Gastroesophageal sphincter (tissue), 4 donors: ENCODE measurements around the gene A3GALT2. TPM values are rescaled to one million over a fixed set of nuclear protein-coding genes. Genes with fewer than 3 reads are reported as not detected.

Experiments used
- ATAC-seq: fragments of 150-250 bp; one replicate; pipeline ENCODE4 v1.9.1; 2016; ENCODE audit warnings: mild to moderate bottlenecking, moderate library complexity
- H3K27ac ChIP-seq, 4 donors: fragments of 200-600 bp; sonication (generic) in 3 of 4; 1 replicate in 3 of 4; 2 replicates in 1 of 4; pipeline ENCODE4 v1.5.1; 2016 to 2019
- H3K27me3 ChIP-seq: fragments of 200-600 bp; sonication (generic); one replicate; pipeline ENCODE4 v1.5.1; 2019
- H3K36me3 ChIP-seq, 2 donors: fragments of 200-600 bp; sonication (generic); one replicate each; pipeline ENCODE4 v1.5.1; 2019; ENCODE audit warnings: control low read depth in 1 of 2
- H3K4me1 ChIP-seq, 3 donors: fragments of 200-600 bp; sonication (generic); 1 replicate in 2 of 3; 2 replicates in 1 of 3; pipeline ENCODE4 v1.5.1; 2016 to 2019; ENCODE audit warnings: control low read depth in 2 of 3
- H3K4me3 ChIP-seq, 2 donors: fragments of 200-600 bp; sonication (generic); one replicate each; pipeline ENCODE4 v1.5.1; 2019; ENCODE audit warnings: mild to moderate bottlenecking in 1 of 2, moderate library complexity in 1 of 2
- H3K9me3 ChIP-seq, 3 donors: fragments of 200-600 bp; sonication (generic); one replicate each; pipeline ENCODE4 v1.5.1; 2017 to 2019; ENCODE audit warnings: control low read depth in 2 of 3
- EP300 ChIP-seq: sonication (generic); formaldehyde crosslinking; IDR thresholded peaks from one replicate; pipeline ENCODE4 v1.6.1; 2017; ENCODE audit warnings: antibody characterized with exemption, mild to moderate bottlenecking
- POLR2A ChIP-seq, 2 donors: fragments of 450-650 bp; IDR thresholded peaks; one replicate each; pipeline ENCODE4 v1.6.1; 2017; ENCODE audit warnings: antibody characterized with exemption in 2 of 2, mild to moderate bottlenecking in 2 of 2, moderate library complexity in 1 of 2
- POLR2AphosphoS5 ChIP-seq: sonication (generic); formaldehyde crosslinking; IDR thresholded peaks from one replicate; pipeline ENCODE4 v1.6.1; 2017; ENCODE audit warnings: antibody characterized with exemption
- WGBS, 2 donors: methylation state at CpG; one replicate each; pipeline ENCODE4 v1.1.5; 2018; ENCODE audit warnings: low coverage in 1 of 2; 5-methylcytosine and 5-hydroxymethylcytosine counted together
- total RNA-seq, 4 donors: library from RNA; depleted of rRNA; stranded (reverse); fragments of >200 nt; gene quantifications; one replicate each; pipeline ENCODE4 v1.1.0, GENCODE V29; 2016
- TF ChIP-seq, protein P1 (sequence below), 4 experiments: fragments of 200-600 bp in 2 of 4; fragments of 450-650 bp in 2 of 4; sonication (generic) in 1 of 4; IDR thresholded peaks; one replicate each; pipeline ENCODE4 v1.5.1; 2017 to 2019; ENCODE audit warnings: antibody characterized with exemption in 4 of 4, mild to moderate bottlenecking in 2 of 4, moderate library complexity in 2 of 4

Gene A3GALT2
- total RNA-seq, 4 donors from 2014 or later, result 0.67 TPM; not detected in 3

DNA sequence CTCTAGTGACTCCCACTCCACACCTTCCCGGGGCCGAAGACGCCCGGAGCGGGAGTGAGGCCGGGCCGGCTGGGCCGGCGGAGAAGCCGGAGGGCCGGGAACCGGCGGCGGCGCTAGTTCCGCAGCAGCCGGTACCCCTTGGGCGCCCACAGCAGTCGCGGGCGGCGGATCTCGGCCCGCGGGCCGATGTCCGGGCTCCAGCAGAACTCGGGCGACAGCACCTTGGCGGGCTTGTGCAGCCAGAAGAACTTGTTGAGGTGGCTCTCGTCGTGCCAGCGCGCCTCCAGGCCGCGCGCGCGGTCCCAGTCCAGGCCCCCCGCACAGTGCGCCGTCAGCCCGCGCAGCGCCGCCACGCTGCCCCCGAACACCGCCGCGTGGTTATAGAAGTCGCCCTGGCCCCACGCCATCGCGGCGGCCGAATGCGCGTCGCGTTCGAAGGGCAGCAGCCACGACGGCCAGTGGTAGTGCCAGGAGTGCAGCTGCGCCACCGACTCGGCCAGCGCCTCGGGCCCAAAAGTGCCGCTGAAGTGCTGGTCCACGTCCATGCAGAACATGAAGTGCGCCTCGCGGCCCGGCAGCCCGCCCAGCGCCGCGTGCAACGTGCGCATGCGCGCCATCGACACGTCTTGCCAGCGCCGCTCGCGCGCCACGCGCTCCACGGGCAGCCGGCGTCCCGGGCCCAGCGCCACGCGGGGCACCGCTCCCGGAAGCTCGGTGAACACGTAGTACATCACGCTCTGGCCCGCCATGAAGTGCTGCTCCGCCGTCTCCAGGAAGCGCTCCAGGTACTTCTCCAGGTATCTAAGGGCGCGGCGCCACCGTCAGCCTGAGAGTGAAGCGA is 14.0 kb downstream of the A3GALT2 start:
- ATAC-seq, result peak; percentile 54
- Histone ChIP-seq H3K9me3 (no peaks in the 10 kb centered on the region), H3K27me3 (peaks cover 12% of the 10 kb centered on the region), H3K36me3 (no peaks in the 10 kb centered on the region), H3K27ac (peak overlapping the region in 1 of 4 donors; percentile 3), H3K4me3 (peak overlapping the region in 1 of 2 donors; percentile 44), H3K4me1 (peaks cover 0 to 15% (median 9%) of the 10 kb centered on the region in 3 donors)
- TF ChIP-seq, protein P1, sequence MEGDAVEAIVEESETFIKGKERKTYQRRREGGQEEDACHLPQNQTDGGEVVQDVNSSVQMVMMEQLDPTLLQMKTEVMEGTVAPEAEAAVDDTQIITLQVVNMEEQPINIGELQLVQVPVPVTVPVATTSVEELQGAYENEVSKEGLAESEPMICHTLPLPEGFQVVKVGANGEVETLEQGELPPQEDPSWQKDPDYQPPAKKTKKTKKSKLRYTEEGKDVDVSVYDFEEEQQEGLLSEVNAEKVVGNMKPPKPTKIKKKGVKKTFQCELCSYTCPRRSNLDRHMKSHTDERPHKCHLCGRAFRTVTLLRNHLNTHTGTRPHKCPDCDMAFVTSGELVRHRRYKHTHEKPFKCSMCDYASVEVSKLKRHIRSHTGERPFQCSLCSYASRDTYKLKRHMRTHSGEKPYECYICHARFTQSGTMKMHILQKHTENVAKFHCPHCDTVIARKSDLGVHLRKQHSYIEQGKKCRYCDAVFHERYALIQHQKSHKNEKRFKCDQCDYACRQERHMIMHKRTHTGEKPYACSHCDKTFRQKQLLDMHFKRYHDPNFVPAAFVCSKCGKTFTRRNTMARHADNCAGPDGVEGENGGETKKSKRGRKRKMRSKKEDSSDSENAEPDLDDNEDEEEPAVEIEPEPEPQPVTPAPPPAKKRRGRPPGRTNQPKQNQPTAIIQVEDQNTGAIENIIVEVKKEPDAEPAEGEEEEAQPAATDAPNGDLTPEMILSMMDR (IDR thresholded peaks at IDR 0.05), result peak in 1 of 4 experiments; percentile 12
- TF ChIP-seq POLR2A (IDR thresholded peaks at IDR 0.05), result no peak
- WGBS, 2 donors, result no CpG with 5 or more reads among the region's 113 CpGs

DNA sequence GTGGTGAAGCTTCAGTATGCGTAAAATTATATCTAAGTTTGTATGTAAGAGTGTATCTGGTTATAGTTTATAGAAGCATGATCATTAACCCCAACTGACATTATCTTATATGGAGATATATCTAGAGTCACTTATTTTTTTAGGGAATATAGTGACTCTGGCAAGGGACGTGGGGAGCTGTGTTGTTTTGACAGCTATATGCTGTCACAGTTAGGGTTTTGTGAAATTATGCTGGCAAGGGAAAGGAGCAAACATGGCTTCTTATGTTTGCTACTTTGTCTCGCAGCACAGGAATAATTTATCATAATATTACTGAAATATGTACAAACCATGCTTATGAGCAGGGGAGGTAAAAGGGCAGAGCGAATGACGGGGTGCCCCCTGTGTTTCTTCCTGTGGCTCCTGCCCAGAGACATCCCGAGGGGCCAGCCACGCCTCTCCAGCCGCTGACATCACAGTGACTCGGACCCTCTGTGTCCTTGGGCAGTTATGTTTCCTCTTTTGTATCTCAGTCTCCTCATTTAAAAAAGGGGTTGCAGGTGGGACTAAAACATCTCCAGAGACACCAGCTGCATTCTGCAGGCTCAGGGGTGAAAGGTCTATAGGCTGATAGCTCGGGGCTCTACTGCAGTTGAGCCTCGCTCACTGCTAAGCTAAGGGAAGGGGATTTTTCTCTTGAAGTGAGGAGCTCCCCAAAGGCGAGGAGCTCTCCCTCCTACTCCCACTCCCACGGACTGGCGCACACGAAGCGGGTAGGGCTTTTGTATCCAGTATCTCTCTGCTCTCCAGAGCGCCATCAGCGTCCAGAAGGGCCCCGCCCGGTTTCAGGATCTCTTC is 14.9 kb downstream of the A3GALT2 start:
- Histone ChIP-seq H3K27me3 (peaks cover 12% of the 10 kb centered on the region), H3K36me3 (peaks cover 0 to 5% of the 10 kb centered on the region in 2 donors), H3K27ac (peak overlapping the region in 1 of 4 donors; percentile 3), H3K4me1 (peaks cover 0 to 23% (median 11%) of the 10 kb centered on the region in 3 donors), H3K4me3 (peak overlapping the region in 1 of 2 donors; percentile 44), H3K9me3 (no peaks in the 10 kb centered on the region)
- TF ChIP-seq, protein P1 (IDR thresholded peaks at IDR 0.05), result no peak
- no peak for TF ChIP-seq POLR2AphosphoS5
- TF ChIP-seq POLR2A (IDR thresholded peaks at IDR 0.05), result no peak
- TF ChIP-seq EP300, result no peak
- no peak for ATAC-seq
- 60 to 79% methylated on average over 5 to 15 of the region's 20 CpGs for WGBS, 2 donors

DNA sequence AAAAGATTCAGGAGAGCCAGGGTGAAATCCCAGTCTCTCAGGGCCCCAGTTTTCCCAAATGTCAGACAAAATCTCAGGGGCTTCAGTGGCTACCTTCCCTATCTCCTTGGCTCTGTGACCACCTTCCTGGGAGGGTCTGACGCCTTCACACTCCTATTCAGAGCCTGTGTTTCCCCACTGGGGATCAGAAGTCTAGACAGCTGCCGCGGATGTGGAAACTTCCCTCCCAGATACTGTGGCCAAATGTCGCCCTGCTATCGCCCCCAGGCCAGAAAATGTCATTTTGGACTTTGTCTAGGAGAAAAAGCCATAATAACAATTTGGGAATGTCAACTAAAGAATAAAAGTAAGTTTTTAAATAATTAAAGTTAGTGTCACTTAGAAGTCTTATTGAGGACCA is 15.9 kb downstream of the A3GALT2 start:
- Histone ChIP-seq H3K4me3 (no peak overlapping the region), H3K36me3 (peaks cover 0 to 5% of the 10 kb centered on the region in 2 donors), H3K27me3 (peaks cover 12% of the 10 kb centered on the region), H3K4me1 (peaks cover 0 to 33% (median 17%) of the 10 kb centered on the region in 3 donors), H3K9me3 (no peaks in the 10 kb centered on the region), H3K27ac (no peak overlapping the region)
- TF ChIP-seq EP300 (no peak), POLR2AphosphoS5 (no peak), POLR2A (IDR thresholded peaks at IDR 0.05) (no peak)
- TF ChIP-seq, protein P1 (IDR thresholded peaks at IDR 0.05), result no peak
- ATAC-seq, result no peak
- WGBS, 2 donors, result 90 to 95% methylated on average over 2 to 4 of the region's 5 CpGs

DNA sequence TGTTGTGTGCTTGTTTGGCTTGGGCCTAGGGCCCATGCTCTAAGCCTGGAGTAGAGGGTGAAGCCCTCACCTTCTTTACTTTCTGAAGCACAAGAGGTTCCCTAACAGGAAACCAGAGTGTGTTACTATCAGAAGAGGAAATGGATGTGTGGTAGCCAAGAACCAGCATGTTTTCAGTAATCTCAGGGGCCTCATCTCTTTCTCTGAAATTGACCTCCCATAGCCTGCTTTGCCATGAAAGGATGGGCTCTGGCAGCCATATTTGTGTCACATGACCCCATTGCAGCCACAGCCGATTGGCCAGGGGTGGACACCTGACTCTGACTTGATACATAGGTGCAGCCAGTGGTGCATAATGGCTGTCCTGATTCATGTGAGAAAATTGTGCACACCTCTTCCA is 18.6 kb downstream of the A3GALT2 start:
- TF ChIP-seq, protein P1 (IDR thresholded peaks at IDR 0.05), result no peak
- TF ChIP-seq POLR2AphosphoS5 (no peak), EP300 (no peak), POLR2A (IDR thresholded peaks at IDR 0.05) (no peak)
- 83% methylated on average over 1 of the region's 1 CpG; no CpG with 5 or more reads in 1 of the 2 donors for WGBS, 2 donors
- H3K4me3 ChIP-seq, result no peak overlapping the region
- no peaks in the 10 kb centered on the region for H3K9me3 ChIP-seq
- H3K4me1 ChIP-seq, result peaks cover 0 to 45% (median 17%) of the 10 kb centered on the region in 3 donors
- H3K36me3 ChIP-seq, result peaks cover 0 to 28% of the 10 kb centered on the region in 2 donors
- H3K27me3 ChIP-seq, result peaks cover 12% of the 10 kb centered on the region
- ATAC-seq, result no peak
- H3K27ac ChIP-seq, result no peak overlapping the region
